Motor neuron (in vitro differentiated cells): ENCODE data around the gene LAGE3. TPM values are rescaled to one million over a fixed set of nuclear protein-coding genes. Genes with fewer than 3 reads are reported as not detected.

Experiments
- ATAC-seq, 8 experiments: fragments of 200-7000 bp; cut with Tn5 transposase; replicated peaks in 6 of 8; 2 replicates each; pipeline ENCODE4 v1.8.0; 2021; ENCODE audit warnings: mild to moderate bottlenecking in 8 of 8, moderate library complexity in 8 of 8
- H3K27ac ChIP-seq, 2 donors: fragments of 250-450 bp; sonication (Bioruptor Pico); 2 replicates each; pipeline ENCODE4 v1.9.0; 2021; ENCODE audit warnings: antibody characterized with exemption in 2 of 2, mild to moderate bottlenecking in 2 of 2, moderate library complexity in 1 of 2
- H3K4me1 ChIP-seq, 2 donors: fragments of 250-450 bp; sonication (Bioruptor Pico); replicated peaks in 1 of 2; 2 replicates each; pipeline ENCODE4 v1.6.1; 2021; ENCODE audit warnings: antibody characterized with exemption in 2 of 2, mild to moderate bottlenecking in 2 of 2, moderate library complexity in 1 of 2
- H3K4me3 ChIP-seq, 5 donors: fragments of 250-450 bp; sonication (Bioruptor Pico); 2 replicates each; pipeline ENCODE4 v1.9.0; 2021; ENCODE audit warnings: antibody characterized with exemption in 5 of 5, mild to moderate bottlenecking in 5 of 5, moderate library complexity in 4 of 5
- WGBS, 10 experiments: fragments of 450-650 bp; shearing (Covaris generic); methylation state at CpG; one replicate each; pipeline ENCODE4 v1.0.0; 2022; 5-methylcytosine and 5-hydroxymethylcytosine counted together
- in situ Hi-C, 9 experiments: fragments of 400-800 bp; cut with MboI; loops; one replicate each; pipeline ENCODE4 v1.15.0; 2021; ENCODE audit warnings: low sequenced_read_pairs in 9 of 9, low pct_unique_long_range_greater_than_20kb in 2 of 9; ENCODE audit not compliant: unreplicated experiment in 9 of 9
- total RNA-seq, 8 experiments: library from RNA; unstranded; fragments of 300-600 nt; gene quantifications; 2 replicates each; pipeline versions ENCODE4 v1.2.3 to v1.2.4, GENCODE V29; 2022

The LAGE3 gene
- total RNA-seq, 8 experiments from 2014 or later, result 22.7 to 58.2 (median 33.9) TPM

DNA sequence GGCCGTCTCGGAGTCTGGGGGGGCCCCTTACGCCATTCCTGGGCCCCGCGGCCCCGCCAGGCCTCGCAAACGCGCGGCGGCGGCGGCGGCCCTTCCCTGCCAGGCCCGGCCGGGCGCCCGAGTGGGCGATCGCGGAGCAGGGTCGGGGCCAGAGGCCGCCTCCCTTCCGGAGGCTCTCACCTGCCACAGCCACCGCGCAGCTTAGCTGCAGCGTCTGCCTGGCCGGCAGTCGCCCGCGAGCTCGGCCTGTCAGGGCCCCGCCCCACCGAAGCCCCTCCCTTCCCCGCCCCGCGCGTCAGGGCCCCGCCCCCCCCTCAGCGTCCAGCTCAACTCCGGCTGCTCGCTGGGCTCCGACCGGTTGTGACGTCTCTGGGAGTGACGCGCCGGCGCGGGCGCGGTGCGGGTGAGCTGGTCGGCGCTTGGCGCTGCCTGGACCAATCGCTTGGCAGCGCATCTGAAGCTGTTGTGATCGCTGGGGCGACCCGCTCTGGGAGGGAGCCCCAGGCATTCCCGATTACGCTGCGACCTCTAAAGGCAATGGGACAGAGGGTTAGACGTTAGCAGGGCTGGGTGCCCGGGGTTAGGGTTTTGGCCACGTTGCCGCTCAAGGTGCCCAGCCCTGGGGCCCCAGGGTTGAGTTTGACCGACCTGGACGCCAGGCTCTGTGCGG is 11.5 kb upstream of the LAGE3 start, which contains the start of gene SLC10A3:
Gene SLC10A3, minus strand, starts transcription at position 216 of the 670 bp plus-strand sequence. CDS start 1,689 bp downstream, outside the sequence.
- H3K4me3 ChIP-seq, result peak within 1 kb of the TSS; percentile 51 to 97 (median 77)
- 0% methylated on average over 3 to 4 of the region's 71 CpGs; no CpG with 5 or more reads in 8 of the 10 experiments for WGBS, 10 experiments
- H3K27ac ChIP-seq, result peak within 1 kb of the TSS; percentile 89
- ATAC-seq, result peak; percentile 83 to 92 (median 86)
- peaks cover 4 to 11% of the 10 kb centered on the region in 2 donors for H3K4me1 ChIP-seq
- in situ Hi-C loops, result no loop called here

GRCh38 chrX:154490021-154490413 is 10.9 kb upstream of the LAGE3 start:
- WGBS, 10 experiments, result no CpG with 5 or more reads among the region's 19 CpGs
- in situ Hi-C loops, result no loop called here
- ATAC-seq, result peak in 7 of 8 experiments; percentile 0 to 15 (median 1)
- Histone ChIP-seq H3K4me3 (peak overlapping the region; percentile 51 to 97 (median 77)), H3K4me1 (peaks cover 9 to 17% of the 10 kb centered on the region in 2 donors), H3K27ac (peak overlapping the region; percentile 78 to 89)

DNA sequence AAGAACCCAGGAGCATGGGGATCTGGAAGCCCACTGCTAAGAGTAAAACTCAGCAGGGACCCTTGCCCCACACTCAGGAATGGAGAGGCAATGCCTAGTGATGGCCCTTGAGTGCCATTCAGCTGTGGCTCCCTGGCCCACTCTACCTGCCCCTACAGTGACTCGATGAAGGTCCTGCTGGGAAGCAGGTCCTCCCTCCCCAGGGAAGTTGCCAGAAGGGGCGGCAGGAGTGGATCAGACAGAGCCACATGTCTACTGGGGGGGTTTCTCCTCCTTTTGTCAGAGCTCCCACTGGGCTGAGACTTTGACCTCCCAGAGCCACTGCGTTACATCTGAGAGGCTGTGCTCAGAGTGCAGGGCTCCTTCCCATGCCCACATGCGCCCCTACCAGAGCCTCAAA is 10.1 kb upstream of the LAGE3 start:
- peak overlapping the region in 2 of 5 donors; percentile 51 to 97 for H3K4me3 ChIP-seq
- H3K4me1 ChIP-seq, result peaks cover 14 to 23% of the 10 kb centered on the region in 2 donors
- 67% methylated on average over 1 of the region's 4 CpGs; no CpG with 5 or more reads in 9 of the 10 experiments for WGBS, 10 experiments
- H3K27ac ChIP-seq, result no peak overlapping the region
- in situ Hi-C loops, result no loop called here
- no peak for ATAC-seq

- peaks cover 14 to 23% of the 10 kb centered on the region in 2 donors for H3K4me1 ChIP-seq
- H3K27ac ChIP-seq, result no peak overlapping the region
- WGBS, 10 experiments, result 46% methylated on average over 4 of the region's 20 CpGs; no CpG with 5 or more reads in 9 of the 10 experiments
- ATAC-seq, result no peak
- in situ Hi-C loops, result no loop called here
- H3K4me3 ChIP-seq, result no peak overlapping the region
Observed at GRCh38 chrX:154488336-154489075, 9.4 kb upstream of the LAGE3 start.

DNA sequence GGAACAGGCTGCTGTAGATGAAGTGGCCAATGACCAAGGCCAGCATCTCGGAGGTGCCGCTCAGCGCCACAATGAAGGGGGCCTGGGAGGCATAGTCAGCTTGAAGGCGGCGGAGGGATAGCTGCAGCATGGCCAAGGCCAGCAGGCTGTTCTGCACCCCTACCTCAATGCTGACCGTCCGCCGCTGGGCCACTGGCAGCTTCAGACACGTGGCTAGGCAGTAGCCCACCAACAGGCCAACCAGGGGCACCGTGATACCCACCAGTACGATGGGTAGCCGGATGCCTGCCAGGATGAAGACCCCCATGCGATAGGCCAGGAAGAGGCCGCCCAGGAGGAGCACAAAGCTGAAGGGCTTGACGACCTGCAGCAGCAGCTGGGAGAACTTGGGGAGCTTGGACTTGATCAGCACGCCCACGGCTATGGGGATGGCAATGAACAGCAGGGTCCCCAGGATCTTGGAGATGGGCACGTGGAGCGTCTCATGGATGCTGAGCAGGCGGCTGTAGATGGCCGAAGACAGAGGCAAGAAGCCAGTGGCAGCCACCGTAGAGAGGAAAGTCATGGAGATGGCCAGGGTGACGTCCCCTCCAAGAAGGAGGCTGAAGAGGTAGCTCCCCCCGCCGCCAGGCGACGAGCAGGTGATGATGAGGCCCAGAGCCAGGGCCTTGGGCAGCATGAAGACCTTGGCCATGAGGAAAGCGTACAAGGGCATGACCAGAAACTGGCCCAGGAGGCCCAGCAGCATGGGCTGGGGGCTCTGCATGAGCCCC is 8.6 kb upstream of the LAGE3 start:
- WGBS, 10 experiments, result 93 to 100% (median 100%) methylated on average over 1 to 4 of the region's 28 CpGs; no CpG with 5 or more reads in 7 of the 10 experiments
- in situ Hi-C loops, result no loop called here
- no peak overlapping the region for H3K4me3 ChIP-seq
- H3K27ac ChIP-seq, result no peak overlapping the region
- H3K4me1 ChIP-seq, result peaks cover 14 to 23% of the 10 kb centered on the region in 2 donors
- no peak for ATAC-seq

GRCh38 chrX:154486396-154487207 is 7.5 kb upstream of the LAGE3 start, which contains the start of gene UBL4A:
Gene UBL4A (minus strand): TSS chrX:154486615. CDS start chrX:154486584, 31 bp downstream.
- Histone ChIP-seq H3K4me3 (peak within 1 kb of the TSS; percentile 47 to 89 (median 69)), H3K27ac (peak within 1 kb of the TSS; percentile 76 to 92), H3K4me1 (peaks cover 14 to 23% of the 10 kb centered on the region in 2 donors)
- ATAC-seq, result peak; percentile 8 to 70 (median 60)
- no CpG with 5 or more reads among the region's 95 CpGs for WGBS, 10 experiments
- in situ Hi-C loops, result no loop called here

DNA sequence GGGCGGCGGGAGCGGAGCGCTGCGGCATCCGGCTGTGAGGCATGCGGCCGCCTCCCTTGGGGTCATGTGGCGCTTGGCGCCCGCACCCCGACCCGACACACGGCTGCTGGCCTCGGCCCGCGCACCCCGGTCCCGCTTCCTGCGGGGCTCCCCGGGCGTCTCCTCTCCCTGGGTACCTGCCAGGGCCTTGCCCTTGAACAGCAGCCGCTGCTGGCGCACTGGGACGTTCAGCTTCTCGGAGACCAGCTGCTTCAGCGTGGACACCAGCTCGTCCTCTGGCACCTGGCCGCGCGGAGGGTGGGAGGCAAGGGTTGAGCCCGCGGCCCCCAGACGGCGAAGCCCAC is 6.9 kb upstream of the LAGE3 start:
- peaks cover 14 to 23% of the 10 kb centered on the region in 2 donors for H3K4me1 ChIP-seq
- in situ Hi-C loops, result no loop called here
- ATAC-seq, result peak in 3 of 8 experiments; percentile 1 to 2 (median 1)
- H3K4me3 ChIP-seq, result peak overlapping the region; percentile 47 to 89 (median 69)
- peak overlapping the region; percentile 76 to 92 for H3K27ac ChIP-seq
- WGBS, 10 experiments, result no CpG with 5 or more reads among the region's 35 CpGs

DNA sequence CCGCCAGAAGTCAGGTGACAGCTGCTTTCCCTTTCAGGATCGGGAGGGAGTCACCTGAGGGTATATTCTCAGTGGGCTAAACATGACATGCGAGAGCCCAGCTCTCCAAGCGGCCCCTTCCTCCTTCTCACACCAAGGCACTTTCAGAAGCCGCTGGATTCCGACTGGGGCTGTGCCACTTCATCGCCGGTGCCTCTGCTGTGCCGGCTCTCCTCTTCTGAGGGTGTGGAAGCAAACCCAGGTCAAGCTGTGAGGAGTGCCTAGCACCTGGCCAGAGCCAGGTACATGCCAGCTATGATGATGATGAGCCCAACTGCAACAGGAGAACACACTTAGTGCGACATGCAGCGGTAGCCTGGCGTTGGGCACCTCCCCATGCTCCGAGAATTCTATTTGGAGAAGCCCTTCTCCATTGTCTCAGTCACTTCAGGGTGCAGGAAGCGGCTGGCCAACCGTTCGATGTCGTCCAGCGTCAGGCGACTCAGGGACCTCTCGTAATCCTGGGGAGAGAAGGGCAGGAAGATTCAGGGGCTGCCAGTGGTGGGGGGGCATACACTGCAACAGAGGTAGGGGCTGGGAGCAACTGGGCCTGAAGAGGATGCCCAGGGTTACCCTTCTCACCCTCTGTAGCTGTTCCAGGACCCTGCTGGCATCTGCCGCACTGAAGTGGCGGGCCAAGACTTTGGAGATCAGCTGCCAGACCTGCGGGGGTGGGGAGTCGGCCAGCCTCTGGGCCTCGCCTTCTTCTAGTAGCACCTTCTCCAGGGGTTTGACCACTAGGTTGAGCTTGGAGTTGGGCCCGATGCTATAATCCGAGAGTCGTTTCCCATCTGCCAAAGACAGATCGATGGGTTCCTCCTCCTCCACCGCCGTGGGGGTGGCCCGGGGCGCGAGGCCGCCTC is 6.3 kb upstream of the LAGE3 start:
- peaks cover 14 to 23% of the 10 kb centered on the region in 2 donors for H3K4me1 ChIP-seq
- WGBS, 10 experiments, result 100% methylated on average over 1 of the region's 35 CpGs; no CpG with 5 or more reads in 9 of the 10 experiments
- no peak for ATAC-seq
- H3K27ac ChIP-seq, result peak overlapping the region; percentile 76 to 92
- H3K4me3 ChIP-seq, result peak overlapping the region; percentile 47 to 89 (median 69)
- in situ Hi-C loops, result no loop called here

DNA sequence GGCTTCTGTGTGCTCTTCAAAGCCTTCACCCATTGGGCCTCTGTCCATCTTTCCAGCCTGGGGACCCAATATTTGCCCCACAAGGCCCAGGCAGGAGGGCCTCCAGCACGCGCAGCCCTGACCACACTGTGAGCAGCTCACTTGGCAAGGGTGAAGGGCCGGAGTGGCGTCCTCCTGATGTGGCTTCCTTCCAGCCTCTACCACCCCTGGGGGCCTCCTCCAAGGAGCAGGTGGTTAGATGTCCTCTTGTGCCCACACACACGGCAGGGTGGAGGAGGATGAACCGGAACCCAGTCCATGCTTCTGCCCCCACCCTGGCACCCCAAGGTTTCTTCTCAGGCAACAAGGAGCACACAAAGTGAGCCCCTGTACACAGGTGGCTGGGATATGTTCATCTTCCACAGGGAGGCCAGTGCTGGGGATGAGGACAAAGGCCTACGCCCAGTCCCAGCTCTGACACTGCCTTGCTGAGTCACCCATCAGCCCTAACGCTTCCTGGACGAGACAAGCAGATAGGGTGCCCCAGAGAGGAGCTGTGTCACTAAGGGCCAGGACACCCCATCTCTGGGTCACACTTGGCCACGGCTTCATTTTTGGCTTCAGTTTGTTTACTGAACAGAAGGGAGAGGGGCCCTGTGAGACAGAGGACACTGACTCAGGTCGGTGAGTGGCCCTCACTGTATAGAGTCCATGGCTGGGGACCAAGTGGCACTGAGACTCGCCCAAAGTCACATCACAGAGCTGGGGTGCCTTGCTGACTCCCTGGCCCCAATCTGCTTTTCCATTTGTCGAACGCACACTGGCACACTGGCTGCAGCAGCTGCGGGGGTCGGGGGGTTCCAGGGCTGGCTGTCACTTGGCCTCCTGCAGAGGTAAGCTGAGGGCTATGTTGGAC is 5.4 kb upstream of the LAGE3 start:
- ATAC-seq, result peak in 2 of 8 experiments; percentile 43 to 51
- H3K4me3 ChIP-seq, result no peak overlapping the region
- no peak overlapping the region for H3K27ac ChIP-seq
- in situ Hi-C loops, result no loop called here
- H3K4me1 ChIP-seq, result peaks cover 17 to 19% of the 10 kb centered on the region in 2 donors
- 54 to 100% methylated on average over 2 to 6 of the region's 16 CpGs; no CpG with 5 or more reads in 8 of the 10 experiments for WGBS, 10 experiments

DNA sequence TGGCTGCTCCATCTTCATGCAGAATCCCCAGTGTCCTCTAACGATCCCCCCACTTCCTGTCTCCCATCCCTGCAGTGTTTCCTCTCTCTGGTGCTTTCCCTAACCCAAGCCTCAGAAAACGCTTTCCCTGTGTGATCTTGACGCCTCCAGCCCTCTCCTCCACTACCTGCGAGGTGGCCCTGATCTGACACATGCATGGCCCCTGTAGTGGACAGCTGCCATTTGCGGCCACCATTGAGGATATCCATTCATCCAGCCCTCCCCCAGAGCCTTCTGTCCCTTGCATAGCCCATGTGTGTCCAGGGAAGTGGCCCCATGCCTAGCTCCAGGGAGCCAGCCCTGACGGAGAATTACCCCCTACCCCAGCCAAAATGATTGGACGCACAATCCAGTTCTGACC is 4.2 kb upstream of the LAGE3 start:
- ATAC-seq, result no peak
- 10 to 100% (median 47%) methylated on average over 1 to 4 of the region's 7 CpGs; no CpG with 5 or more reads in 7 of the 10 experiments for WGBS, 10 experiments
- H3K27ac ChIP-seq, result no peak overlapping the region
- H3K4me3 ChIP-seq, result no peak overlapping the region
- in situ Hi-C loops, result no loop called here
- H3K4me1 ChIP-seq, result peaks cover 18 to 19% of the 10 kb centered on the region in 2 donors

GRCh38 chrX:154482786-154483185 is 3.7 kb upstream of the LAGE3 start:
- Histone ChIP-seq H3K4me1 (peaks cover 19 to 22% of the 10 kb centered on the region in 2 donors), H3K4me3 (no peak overlapping the region), H3K27ac (no peak overlapping the region)
- 57% methylated on average over 2 of the region's 7 CpGs; no CpG with 5 or more reads in 9 of the 10 experiments for WGBS, 10 experiments
- in situ Hi-C loops, result no loop called here
- ATAC-seq, result no peak
